Coronary artery (tissue), 2 donors: ENCODE data around the gene FBH1.

Experiments
- DNase-seq: peaks from one replicate; pipeline ENCODE4 v3.0.0-alpha.2; 2017; ENCODE audit warnings: low spot score
- H3K27ac ChIP-seq, 2 donors: fragments of 200-600 bp; sonication (generic); one replicate each; pipeline ENCODE4 v1.5.1; 2016 to 2019
- H3K4me3 ChIP-seq: fragments of 200-600 bp; sonication (generic); 2 replicates; pipeline ENCODE4 v1.5.1; 2016; ENCODE audit warnings: mild to moderate bottlenecking, moderate library complexity
- TF ChIP-seq, protein P1 (sequence below): fragments of 200-600 bp; sonication (generic); IDR thresholded peaks from one replicate; pipeline ENCODE4 v1.5.1; 2019; ENCODE audit warnings: antibody characterized with exemption

The FBH1 gene

DNA sequence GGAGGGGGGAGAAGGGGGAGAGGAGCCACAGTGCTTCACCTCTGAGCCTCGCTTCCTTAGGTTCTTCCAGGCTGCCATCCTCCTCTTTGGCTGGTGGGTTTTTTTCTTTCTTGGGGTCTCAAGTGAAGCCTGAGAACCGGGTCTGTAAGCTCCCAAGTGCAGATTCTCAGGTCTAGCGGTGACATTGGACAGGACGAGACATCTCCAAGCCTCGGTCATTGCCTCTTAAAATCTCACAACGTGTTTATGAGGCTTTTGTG lies 88.1 kb downstream of the FBH1 start:
- Histone ChIP-seq H3K27ac (peak overlapping the region; percentile 93 to 96), H3K4me3 (peak overlapping the region; percentile 94)
- no peak for DNase-seq
- TF ChIP-seq, protein P1, sequence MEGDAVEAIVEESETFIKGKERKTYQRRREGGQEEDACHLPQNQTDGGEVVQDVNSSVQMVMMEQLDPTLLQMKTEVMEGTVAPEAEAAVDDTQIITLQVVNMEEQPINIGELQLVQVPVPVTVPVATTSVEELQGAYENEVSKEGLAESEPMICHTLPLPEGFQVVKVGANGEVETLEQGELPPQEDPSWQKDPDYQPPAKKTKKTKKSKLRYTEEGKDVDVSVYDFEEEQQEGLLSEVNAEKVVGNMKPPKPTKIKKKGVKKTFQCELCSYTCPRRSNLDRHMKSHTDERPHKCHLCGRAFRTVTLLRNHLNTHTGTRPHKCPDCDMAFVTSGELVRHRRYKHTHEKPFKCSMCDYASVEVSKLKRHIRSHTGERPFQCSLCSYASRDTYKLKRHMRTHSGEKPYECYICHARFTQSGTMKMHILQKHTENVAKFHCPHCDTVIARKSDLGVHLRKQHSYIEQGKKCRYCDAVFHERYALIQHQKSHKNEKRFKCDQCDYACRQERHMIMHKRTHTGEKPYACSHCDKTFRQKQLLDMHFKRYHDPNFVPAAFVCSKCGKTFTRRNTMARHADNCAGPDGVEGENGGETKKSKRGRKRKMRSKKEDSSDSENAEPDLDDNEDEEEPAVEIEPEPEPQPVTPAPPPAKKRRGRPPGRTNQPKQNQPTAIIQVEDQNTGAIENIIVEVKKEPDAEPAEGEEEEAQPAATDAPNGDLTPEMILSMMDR, result no peak

DNA sequence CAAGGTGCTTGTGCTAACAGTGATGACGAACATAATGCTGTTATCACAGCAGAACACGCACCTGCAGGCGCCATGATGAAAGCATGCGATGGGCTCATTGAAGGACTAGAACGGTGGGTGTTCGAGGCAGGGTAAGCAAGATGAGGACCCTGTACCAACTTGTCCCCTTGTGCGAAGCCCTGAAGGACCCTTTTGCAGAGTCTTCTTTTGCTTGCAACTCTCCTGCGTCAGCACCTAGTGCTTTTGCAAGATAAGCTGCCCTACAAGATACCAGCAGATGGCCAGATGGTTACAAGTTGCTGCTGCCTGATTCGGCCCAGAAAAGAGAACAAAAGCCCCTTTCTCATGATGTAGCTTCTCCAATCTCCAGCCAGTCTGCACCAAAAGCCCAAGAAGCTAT lies 91.5 kb downstream of the FBH1 start:
- no peak for DNase-seq
- no peak overlapping the region for H3K4me3 ChIP-seq
- TF ChIP-seq, protein P1, result no peak
- no peak overlapping the region for H3K27ac ChIP-seq

DNA sequence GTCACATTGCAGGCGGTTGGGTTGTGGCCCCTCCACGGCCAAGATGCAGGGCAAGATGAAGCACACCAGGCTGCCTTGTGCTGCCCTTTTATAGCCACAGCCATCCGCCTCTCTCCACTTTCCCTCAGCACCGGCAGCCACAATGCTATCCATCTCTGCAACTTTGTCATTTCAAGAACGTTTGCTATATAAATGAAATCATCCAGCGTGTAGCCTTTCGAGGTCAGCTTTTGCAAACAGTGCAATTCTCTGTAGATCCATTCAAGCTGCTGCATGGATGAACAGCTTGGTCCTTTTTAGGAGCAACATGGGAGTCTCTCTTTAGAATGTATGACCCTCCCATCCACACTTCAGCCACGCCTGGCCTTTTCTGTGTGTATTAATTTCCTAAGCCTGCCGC lies 93.7 kb downstream of the FBH1 start:
- Histone ChIP-seq H3K27ac (no peak overlapping the region), H3K4me3 (no peak overlapping the region)
- TF ChIP-seq, protein P1, result no peak
- DNase-seq, result no peak

DNA sequence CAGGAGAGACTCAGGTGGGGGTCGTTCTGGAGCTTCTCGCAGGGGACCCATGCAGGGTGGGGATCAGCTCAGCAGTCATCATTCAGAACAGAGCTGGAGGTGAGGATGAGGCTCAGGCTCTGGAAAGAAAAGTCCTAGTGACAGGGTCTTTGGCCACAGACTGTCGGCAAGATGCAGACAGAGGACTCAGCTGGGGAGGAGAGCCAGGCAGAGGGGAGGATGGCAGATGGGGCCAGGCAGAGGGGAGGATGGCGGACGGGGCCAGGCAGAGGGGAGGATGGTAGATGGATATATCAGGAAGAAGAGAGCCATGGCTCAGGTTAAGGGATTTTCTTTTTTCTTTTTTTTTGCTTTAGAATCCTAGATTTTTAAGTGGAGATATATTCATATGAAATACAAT lies 95.0 kb downstream of the FBH1 start:
- Histone ChIP-seq H3K27ac (no peak overlapping the region), H3K4me3 (no peak overlapping the region)
- DNase-seq, result no peak
- TF ChIP-seq, protein P1, result no peak
